Esophagus (tissue), 2 donors: ENCODE results near the gene EPHB2. TPM values are rescaled to one million over a fixed set of nuclear protein-coding genes. Genes with fewer than 3 reads are reported as not detected.

Source experiments
- H3K27ac ChIP-seq, 2 donors: one replicate each; pipeline ENCODE4 v1.5.1; 2013; ENCODE audit warnings: low read depth in 2 of 2, mild to moderate bottlenecking in 2 of 2, inconsistent platforms in 1 of 2, low read length in 1 of 2, moderate library complexity in 1 of 2
- H3K27me3 ChIP-seq, 2 donors: one replicate each; pipeline ENCODE4 v1.6.1; 2013; ENCODE audit warnings: low read length in 2 of 2, control low read depth in 1 of 2, mild to moderate bottlenecking in 1 of 2; ENCODE audit not compliant: insufficient read depth in 2 of 2, control insufficient read depth in 1 of 2
- H3K36me3 ChIP-seq, 2 donors: one replicate each; pipeline ENCODE4 v1.6.1; 2013; ENCODE audit warnings: low read length in 1 of 2; ENCODE audit not compliant: control insufficient read depth in 2 of 2, insufficient read depth in 2 of 2
- H3K4me1 ChIP-seq, 2 donors: one replicate each; pipeline ENCODE4 v1.6.1; 2013; ENCODE audit warnings: low read length in 1 of 2; ENCODE audit not compliant: control insufficient read depth in 2 of 2, insufficient read depth in 2 of 2
- H3K4me3 ChIP-seq, 2 donors: one replicate each; pipeline ENCODE4 v1.5.1; 2013; ENCODE audit warnings: low read length in 2 of 2, mild to moderate bottlenecking in 2 of 2, low read depth in 1 of 2, moderate library complexity in 1 of 2
- H3K9me3 ChIP-seq, 2 donors: one replicate each; pipeline ENCODE4 v1.6.1; 2013; ENCODE audit warnings: mild to moderate bottlenecking in 2 of 2, low read depth in 1 of 2, low read length in 1 of 2, moderate library complexity in 1 of 2; ENCODE audit not compliant: control insufficient read depth in 2 of 2, insufficient read depth in 1 of 2
- WGBS, 2 donors: extraction: QIAGEN DNeasy Blood & Tissue Kit; methylation state at CpG; one replicate each; pipeline ENCODE4 v1.1.7; 2013; 5-methylcytosine and 5-hydroxymethylcytosine counted together
- polyA plus RNA-seq, 2 donors: library from polyadenylated mRNA; stranded (reverse); fragments of 200-250 nt; gene quantifications; one replicate each; pipeline ENCODE4 v1.2.3, GENCODE V29; 2013
- donor health status: healthy with polysubstance abuse.
- donor health status: Bipolar disorder and iron deficiency.

Gene EPHB2
- polyA plus RNA-seq, 2 donors: 0.08 to 0.16 TPM

- peaks cover 0 to 17% of the 10 kb centered on the region in 2 donors for H3K27me3 ChIP-seq
- H3K4me1 ChIP-seq: peaks cover 0 to 8% of the 10 kb centered on the region in 2 donors
- WGBS, 2 donors: 66 to 74% methylated on average over 3 of the region's 3 CpGs
- H3K27ac ChIP-seq: no peak overlapping the region
- H3K9me3 ChIP-seq: peaks cover 0 to 6% of the 10 kb centered on the region in 2 donors
- H3K4me3 ChIP-seq: no peak overlapping the region
- H3K36me3 ChIP-seq: no peaks in the 10 kb centered on the region
These were observed 246.4 kb downstream of the EPHB2 start for GRCh38 chr1:22957066-22957465.

DNA sequence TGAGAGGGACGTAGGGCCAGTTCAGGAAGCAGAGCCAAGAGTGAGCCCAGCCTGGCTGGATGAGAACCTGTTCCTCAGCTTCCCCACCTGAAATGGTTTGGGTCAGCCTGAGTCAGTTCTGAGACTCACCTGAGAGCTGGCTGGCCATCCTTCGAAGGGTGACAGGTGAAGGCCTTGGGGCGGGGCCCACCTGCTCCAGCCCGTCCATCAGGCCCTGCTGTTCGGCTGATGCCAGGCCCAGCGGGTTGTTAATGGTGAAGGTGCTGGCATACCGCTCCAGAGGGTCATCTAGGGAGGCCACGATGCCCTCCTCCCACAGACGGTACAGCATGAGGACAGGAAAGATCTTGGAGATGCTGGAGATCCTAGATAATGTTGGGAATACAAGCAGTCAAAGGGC, 247.9 kb downstream of the EPHB2 start:
- H3K4me3 ChIP-seq: no peak overlapping the region
- no peak overlapping the region for H3K27ac ChIP-seq
- H3K27me3 ChIP-seq: peaks cover 0 to 11% of the 10 kb centered on the region in 2 donors
- H3K4me1 ChIP-seq: no peaks in the 10 kb centered on the region
- H3K36me3 ChIP-seq: no peaks in the 10 kb centered on the region
- H3K9me3 ChIP-seq: no peaks in the 10 kb centered on the region
- 85 to 87% methylated on average over 9 of the region's 9 CpGs for WGBS, 2 donors

DNA sequence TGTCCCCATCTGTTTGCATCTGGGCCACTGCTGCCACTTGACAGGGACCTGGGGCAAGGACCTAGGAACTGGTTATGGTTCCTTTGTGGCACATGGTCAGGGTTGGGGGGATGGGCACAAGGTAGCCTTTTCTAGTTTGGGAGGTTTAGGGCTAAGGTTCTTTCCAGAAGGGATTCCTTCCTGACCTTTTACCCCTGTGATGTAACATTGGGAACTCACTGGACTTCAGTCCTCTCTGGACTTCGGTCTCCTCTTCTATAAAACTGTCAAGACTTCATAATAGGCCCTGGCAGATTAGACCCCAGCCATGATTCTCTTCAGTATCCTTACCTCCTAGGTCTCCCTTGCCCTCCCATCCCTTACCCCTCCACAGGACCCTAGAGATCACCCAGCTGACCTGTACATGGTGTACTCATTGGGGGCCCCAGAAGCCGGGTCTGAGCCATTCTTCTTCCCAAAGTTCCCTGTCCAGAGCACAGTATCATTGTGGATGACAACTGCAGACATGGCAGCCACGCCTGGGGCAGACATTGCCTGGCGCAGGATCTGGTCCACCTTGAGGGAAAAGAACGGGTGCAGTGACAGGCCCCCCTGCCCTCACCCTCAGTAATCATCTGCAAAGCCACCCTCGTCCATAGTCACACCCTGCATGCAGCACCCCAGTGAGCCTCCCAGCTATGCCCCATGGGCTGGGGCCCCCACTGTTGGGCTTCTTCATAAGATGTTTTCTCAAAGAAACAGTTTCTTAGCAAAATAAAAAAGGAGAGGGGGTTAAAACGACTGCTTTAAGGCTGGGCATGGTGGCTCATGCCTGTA, 249.1 kb downstream of the EPHB2 start:
- 75 to 79% methylated on average over 7 of the region's 7 CpGs for WGBS, 2 donors
- Histone ChIP-seq H3K4me1 (no peaks in the 10 kb centered on the region), H3K27me3 (peaks cover 0 to 4% of the 10 kb centered on the region in 2 donors)

GRCh38 chr1:22962558-22962957, 251.9 kb downstream of the EPHB2 start:
- 60 to 63% methylated on average over 3 of the region's 3 CpGs for WGBS, 2 donors
- Histone ChIP-seq H3K4me1 (no peaks in the 10 kb centered on the region), H3K27me3 (no peaks in the 10 kb centered on the region), H3K9me3 (peaks cover 0 to 2% of the 10 kb centered on the region in 2 donors), H3K27ac (no peak overlapping the region), H3K4me3 (no peak overlapping the region), H3K36me3 (no peaks in the 10 kb centered on the region)

More for the DNA sequence above, 249.1 kb downstream of the EPHB2 start:
- Histone ChIP-seq H3K36me3 (no peaks in the 10 kb centered on the region), H3K4me3 (no peak overlapping the region), H3K9me3 (no peaks in the 10 kb centered on the region), H3K27ac (no peak overlapping the region)

DNA sequence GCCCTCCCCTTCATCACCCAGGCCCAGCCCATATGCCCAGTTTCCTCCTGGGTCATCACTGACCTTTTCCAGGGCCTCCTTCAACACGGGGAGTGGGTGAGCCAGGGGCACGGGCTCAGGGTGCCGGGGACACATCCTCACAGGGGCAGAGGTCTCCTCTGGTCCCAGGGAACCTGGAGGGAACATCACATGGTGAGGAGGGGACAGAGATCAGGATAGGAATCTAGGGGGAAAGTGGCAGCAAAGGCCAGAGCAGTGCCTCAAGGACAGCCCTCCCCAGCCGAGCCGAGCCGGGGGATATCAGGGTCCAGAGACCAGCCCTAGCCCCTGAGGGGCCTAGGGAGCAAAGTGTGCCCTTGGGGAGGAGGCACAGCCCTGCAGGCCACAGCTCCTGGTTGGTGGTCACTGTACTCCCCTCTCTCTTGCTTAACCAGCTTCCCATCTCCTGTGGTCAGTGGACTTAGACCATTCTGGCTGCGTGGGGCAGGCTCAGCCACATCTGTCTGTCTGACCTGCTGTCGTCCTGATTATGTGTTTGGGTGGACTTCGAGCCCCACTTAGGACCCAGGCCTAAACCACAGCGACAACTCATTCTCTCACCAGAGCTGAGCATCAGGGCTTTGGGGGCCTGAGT, 252.5 kb downstream of the EPHB2 start:
- 83 to 88% methylated on average over 10 of the region's 10 CpGs for WGBS, 2 donors
- no peaks in the 10 kb centered on the region for H3K4me1 ChIP-seq
- peaks cover 0 to 2% of the 10 kb centered on the region in 2 donors for H3K9me3 ChIP-seq
- H3K4me3 ChIP-seq: no peak overlapping the region
- no peaks in the 10 kb centered on the region for H3K36me3 ChIP-seq
- H3K27me3 ChIP-seq: no peaks in the 10 kb centered on the region
- H3K27ac ChIP-seq: no peak overlapping the region

DNA sequence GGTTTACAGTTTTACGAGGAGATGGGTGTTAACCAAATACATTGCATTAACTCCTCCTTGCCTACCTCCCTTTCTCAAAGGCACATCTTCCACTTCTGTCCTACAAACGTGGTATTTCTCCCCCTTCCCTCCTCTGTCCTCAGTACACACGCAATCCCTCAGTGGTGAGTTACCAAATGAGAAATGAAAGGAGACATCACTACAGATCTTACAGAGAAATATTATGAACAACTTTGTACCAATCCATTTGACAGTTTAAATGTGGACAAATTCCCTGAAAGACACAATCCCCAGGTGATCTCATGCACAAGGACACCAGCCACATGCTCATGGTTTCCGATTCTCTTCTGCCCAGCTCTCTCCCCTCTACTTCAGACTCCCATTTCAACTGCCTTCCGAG, 255.7 kb downstream of the EPHB2 start:
- H3K4me1 ChIP-seq: no peaks in the 10 kb centered on the region
- no peak overlapping the region for H3K27ac ChIP-seq
- peaks cover 0 to 2% of the 10 kb centered on the region in 2 donors for H3K9me3 ChIP-seq
- H3K27me3 ChIP-seq: no peaks in the 10 kb centered on the region
- H3K36me3 ChIP-seq: no peaks in the 10 kb centered on the region
- H3K4me3 ChIP-seq: no peak overlapping the region
- WGBS, 2 donors: 76 to 85% methylated on average over 5 of the region's 5 CpGs

DNA sequence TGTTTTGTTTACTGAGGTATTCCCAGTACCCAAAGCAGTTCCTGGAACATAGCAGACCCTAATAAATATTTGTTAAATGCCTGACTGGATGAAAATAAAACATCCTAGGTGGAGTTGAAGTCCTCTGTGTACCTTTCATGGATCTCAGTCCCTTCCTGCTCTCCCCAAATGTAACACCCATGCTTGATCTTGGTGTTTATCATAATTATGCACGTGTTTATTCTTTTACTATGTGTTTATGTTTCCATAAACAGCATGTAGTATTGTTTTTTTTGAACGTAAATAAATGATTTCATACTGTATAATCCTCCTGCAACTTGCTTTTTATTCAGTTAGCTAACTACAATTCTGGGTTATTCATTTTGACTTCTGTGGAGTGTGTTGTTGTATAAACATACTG, 257.2 kb downstream of the EPHB2 start:
- Histone ChIP-seq H3K9me3 (peaks cover 0 to 2% of the 10 kb centered on the region in 2 donors), H3K4me1 (no peaks in the 10 kb centered on the region), H3K27ac (no peak overlapping the region), H3K4me3 (no peak overlapping the region), H3K27me3 (no peaks in the 10 kb centered on the region), H3K36me3 (no peaks in the 10 kb centered on the region)
- WGBS, 2 donors: 50 to 57% methylated on average over 2 of the region's 2 CpGs

DNA sequence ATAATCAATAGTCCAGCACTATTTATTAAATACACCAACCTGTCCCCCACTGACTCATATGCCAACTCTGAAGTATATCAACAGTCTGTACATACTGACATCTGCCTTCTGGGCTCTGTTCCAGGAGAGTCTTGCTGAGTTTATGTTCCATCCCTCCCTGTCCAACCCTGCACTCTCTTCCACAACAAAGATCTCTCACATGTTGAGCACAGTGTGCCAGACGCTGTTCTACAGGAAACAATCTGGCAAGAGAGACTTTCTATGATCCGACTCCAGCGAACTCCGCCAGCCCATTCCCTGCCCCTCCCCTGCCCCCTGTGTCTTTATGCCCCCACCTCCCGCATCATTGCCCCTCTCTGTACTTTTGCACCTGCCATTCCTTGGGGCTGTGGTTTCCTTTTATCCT, 258.7 kb downstream of the EPHB2 start:
- Histone ChIP-seq H3K4me3 (no peak overlapping the region), H3K36me3 (no peaks in the 10 kb centered on the region)
- 3 to 4% methylated on average over 5 of the region's 5 CpGs for WGBS, 2 donors

DNA sequence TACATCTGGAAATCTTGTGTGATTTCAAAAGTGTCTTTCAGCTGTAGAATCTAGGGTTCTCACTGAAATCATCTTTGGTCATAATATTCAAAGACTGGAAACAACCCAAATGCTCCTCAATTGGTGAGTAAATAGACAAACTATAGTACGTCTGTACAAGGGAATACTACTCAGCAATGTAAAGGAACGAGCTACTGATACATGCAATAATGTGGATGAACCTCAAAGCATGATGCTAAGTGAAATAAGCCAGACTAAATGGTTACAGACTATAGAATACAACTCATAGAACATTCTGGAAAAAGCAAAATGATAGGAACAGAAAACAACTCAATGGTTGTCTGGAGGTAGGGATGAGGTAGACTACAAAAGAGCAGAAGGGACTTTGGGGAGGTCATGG, 259.5 kb downstream of the EPHB2 start:
- H3K4me1 ChIP-seq: no peaks in the 10 kb centered on the region
- H3K27ac ChIP-seq: no peak overlapping the region
- peaks cover 0 to 2% of the 10 kb centered on the region in 2 donors for H3K9me3 ChIP-seq
- no peaks in the 10 kb centered on the region for H3K27me3 ChIP-seq
- 73 to 86% methylated on average over 2 of the region's 2 CpGs for WGBS, 2 donors
- H3K4me3 ChIP-seq: no peak overlapping the region
- H3K36me3 ChIP-seq: no peaks in the 10 kb centered on the region

More for the DNA sequence above, 258.7 kb downstream of the EPHB2 start:
- Histone ChIP-seq H3K27me3 (no peaks in the 10 kb centered on the region), H3K27ac (no peak overlapping the region), H3K4me1 (no peaks in the 10 kb centered on the region), H3K9me3 (peaks cover 0 to 2% of the 10 kb centered on the region in 2 donors)
